Pancreas (tissue), 10 donors: ENCODE measurements around the gene MAPK7. TPM values are rescaled to one million over a fixed set of nuclear protein-coding genes. Genes with fewer than 3 reads are reported as not detected.

Experiments used
- ATAC-seq, 4 donors: fragments of 200-7000 bp; cut with Tn5 transposase; one replicate each; pipeline versions ENCODE4 v1.8.0 to v1.9.1; 2020; ENCODE audit warnings: mild to moderate bottlenecking in 4 of 4, moderate library complexity in 4 of 4
- DNase-seq, 6 donors: peaks; one replicate each; pipeline ENCODE4 v3.0.0-alpha.2; 2020
- FAIRE-seq: peaks from 2 replicates; lab custom pipeline; 2012; peaks lifted over from hg19 to GRCh38; lab: Jason Lieb, UNC
- H3K27ac ChIP-seq, 4 donors: fragments of 200-600 bp; sonication (generic); 1 replicate in 3 of 4; 2 replicates in 1 of 4; pipeline versions ENCODE4 v1.5.0 to v1.8.0; 2020
- H3K27me3 ChIP-seq, 4 donors: fragments of 200-600 bp; one replicate each; pipeline ENCODE4 v1.8.0; 2021
- H3K36me3 ChIP-seq, 3 donors: fragments of 200-600 bp; sonication (generic) in 1 of 3; one replicate each; pipeline versions ENCODE4 v1.5.0 to v1.8.0; 2020 to 2021
- H3K4me1 ChIP-seq, 3 donors: fragments of 200-600 bp; one replicate each; pipeline ENCODE4 v1.8.0; 2021
- H3K4me3 ChIP-seq, 4 donors: fragments of 200-600 bp; sonication (generic) in 2 of 4; one replicate each; pipeline versions ENCODE4 v1.5.0 to v1.8.0; 2020 to 2021
- H3K9me3 ChIP-seq, 4 donors: fragments of 200-600 bp; one replicate each; pipeline ENCODE4 v1.8.0; 2021
- CTCF ChIP-seq, 4 donors: fragments of 200-600 bp; sonication (generic) in 3 of 4; IDR thresholded peaks; one replicate each; pipeline versions ENCODE4 v1.5.0 to v1.8.0; 2021; ENCODE audit warnings: antibody characterized with exemption in 4 of 4
- WGBS, 2 donors: extraction: QIAGEN DNeasy Blood & Tissue Kit; methylation state at CpG; one replicate each; pipeline ENCODE4 v1.1.7; 2013; 5-methylcytosine and 5-hydroxymethylcytosine counted together
- intact Hi-C, 3 donors: fragments of 100-400 bp; cut with DNase I; formaldehyde crosslinking; loops; one replicate each; pipeline versions ENCODE4 v1.11.1 to v1.14.2; 2022
- polyA plus RNA-seq, 2 donors: library from polyadenylated mRNA; stranded (reverse); fragments of 200-250 nt; gene quantifications; one replicate each; pipeline ENCODE4 v1.2.3, GENCODE V29; 2013
- total RNA-seq, 6 donors: library from RNA; stranded (reverse); fragmentation: NEBNext Ultra II Directional in 4 of 6; extraction: Animal tissue kit (Norgen Biotek cat#: 25700) in 4 of 6; gene quantifications; one replicate each; pipeline versions ENCODE4 v1.2.1 to v1.2.4, GENCODE V29; 2021 to 2023
- donor health status: healthy with polysubstance abuse.
- donor health status: DM: no; HTN: no; CAD: no; lungs with moderate emphysema.
- donor health status: DM: no; HTN: no; CAD: no.
- donor health status: control.
- donor health status: control.
- donor health status: Bipolar disorder and iron deficiency.
- donor health status: DM: yes; HTN: yes; CAD: no.
- donor health status: DM: no; HTN: no; CAD: no.
- donor health status: DM: no; HTN: no; CAD: no.
- donor health status: DM: yes; HTN: yes; CAD: no.

The MAPK7 gene
- total and polyA plus RNA-seq, 8 donors = 3.4 to 10.5 (median 7.9) TPM

- Histone ChIP-seq H3K36me3 (no peaks in the 10 kb centered on the region), H3K4me1 (no peaks in the 10 kb centered on the region), H3K4me3 (no peak overlapping the region), H3K27ac (no peak overlapping the region), H3K27me3 (no peaks in the 10 kb centered on the region), H3K9me3 (no peaks in the 10 kb centered on the region)
- no peak for ATAC-seq
- DNase-seq = peak in 1 of 6 donors; percentile 21
- 86 to 89% methylated on average over 7 of the region's 7 CpGs for WGBS, 2 donors
- no peak for TF ChIP-seq CTCF (IDR thresholded peaks at IDR 0.05)
- intact Hi-C loops = loop anchor here in 1 of 3 donors (5.0 kb wide), 1 partner anchor 90 kb away; no protein-coding TSS in a partner anchor
- no peak for FAIRE-seq
Measured at GRCh38 chr17:19357351-19357750, 20.9 kb upstream of the MAPK7 start.

DNA sequence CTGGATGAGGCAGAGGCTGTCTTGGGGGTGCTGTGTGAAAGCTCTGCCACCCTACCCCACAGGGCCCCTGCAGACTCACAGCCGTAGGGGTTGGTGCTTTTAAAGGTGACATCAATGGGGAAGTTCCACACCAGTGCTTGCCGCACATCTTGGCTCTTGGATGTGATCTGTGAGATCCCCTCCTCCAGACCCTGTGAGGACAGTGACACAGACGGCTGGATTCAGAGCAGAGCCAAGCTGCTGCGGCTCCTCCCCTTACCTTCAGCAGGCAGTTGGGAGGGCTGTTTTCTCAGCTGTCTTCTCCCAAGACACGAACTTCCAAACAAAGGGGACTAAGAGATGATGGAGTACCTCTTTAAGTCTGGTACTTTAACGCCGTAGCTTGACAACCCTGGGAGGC is 20.5 kb upstream of the MAPK7 start:
- no peaks in the 10 kb centered on the region for H3K36me3 ChIP-seq
- H3K9me3 ChIP-seq = no peaks in the 10 kb centered on the region
- H3K27ac ChIP-seq = no peak overlapping the region
- ATAC-seq = no peak
- peak in 2 of 6 donors; percentile 18 to 31 for DNase-seq
- no peak for TF ChIP-seq CTCF (IDR thresholded peaks at IDR 0.05)
- H3K4me3 ChIP-seq = no peak overlapping the region
- H3K4me1 ChIP-seq = no peaks in the 10 kb centered on the region
- no peaks in the 10 kb centered on the region for H3K27me3 ChIP-seq
- 82 to 85% methylated on average over 7 of the region's 7 CpGs for WGBS, 2 donors
- intact Hi-C loops = loop anchor here in 1 of 3 donors (5.0 kb wide), 1 partner anchor 90 kb away; no protein-coding TSS in a partner anchor
- FAIRE-seq = no peak

DNA sequence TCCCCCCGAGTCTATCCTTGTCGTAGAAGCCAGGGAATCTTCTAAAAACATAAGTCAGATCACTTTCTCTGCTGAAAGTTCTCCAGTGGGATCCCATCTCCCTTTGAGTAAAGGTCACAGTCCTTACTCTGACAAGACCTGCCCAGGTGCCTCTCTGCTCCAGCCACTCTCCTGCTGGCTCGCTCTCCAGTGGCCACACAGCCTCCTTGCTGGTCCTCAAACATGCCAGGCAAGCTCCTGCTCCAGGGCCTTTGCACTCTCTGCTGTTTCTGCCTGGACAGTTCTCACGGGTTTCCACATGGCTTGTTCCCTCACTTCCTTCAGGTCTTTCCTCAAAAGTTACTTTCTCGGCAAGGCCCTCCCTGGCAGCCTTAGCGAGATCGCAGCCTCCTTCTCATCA is 19.1 kb upstream of the MAPK7 start:
- Histone ChIP-seq H3K4me1 (peaks cover 0 to 5% (median 0%) of the 10 kb centered on the region in 3 donors), H3K27me3 (no peaks in the 10 kb centered on the region), H3K27ac (no peak overlapping the region), H3K9me3 (no peaks in the 10 kb centered on the region), H3K36me3 (no peaks in the 10 kb centered on the region), H3K4me3 (no peak overlapping the region)
- TF ChIP-seq CTCF (IDR thresholded peaks at IDR 0.05) = no peak
- FAIRE-seq = no peak
- no peak for ATAC-seq
- intact Hi-C loops = loop anchor here in 1 of 3 donors (5.0 kb wide), 1 partner anchor 88 kb away; no protein-coding TSS in a partner anchor
- WGBS, 2 donors = 87 to 93% methylated on average over 7 of the region's 7 CpGs
- peak in 2 of 6 donors; percentile 24 to 28 for DNase-seq

DNA sequence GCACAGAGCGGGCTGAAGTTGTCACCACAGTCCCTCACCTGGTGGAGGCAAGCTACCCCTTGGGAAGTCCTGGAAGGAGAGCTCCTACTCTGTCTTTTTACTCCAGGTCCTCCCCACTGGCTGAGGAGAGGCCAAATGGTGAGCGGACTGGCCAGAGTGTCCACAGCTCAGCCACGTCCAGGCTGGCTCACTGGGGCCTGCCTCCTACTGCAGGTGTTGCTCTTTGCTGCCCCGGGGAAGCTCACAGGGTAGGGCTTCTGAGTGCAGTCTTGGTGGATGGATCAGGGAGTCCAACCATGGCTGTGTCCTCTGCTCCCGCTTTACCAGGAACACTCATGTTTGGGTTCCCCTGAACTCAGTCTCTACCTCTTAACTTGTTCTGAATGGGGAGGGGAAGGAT is 18.4 kb upstream of the MAPK7 start:
- intact Hi-C loops = loop anchor here (5.0 to 10.0 kb wide), 4 partner anchors 55 to 405 kb away; partner anchors contain the start of gene RNF112 (in 1 of the 3)
- no peaks in the 10 kb centered on the region for H3K9me3 ChIP-seq
- peaks cover 0 to 5% (median 0%) of the 10 kb centered on the region in 3 donors for H3K4me1 ChIP-seq
- H3K27ac ChIP-seq = no peak overlapping the region
- no peak for TF ChIP-seq CTCF (IDR thresholded peaks at IDR 0.05)
- 95% methylated on average over 5 of the region's 5 CpGs for WGBS, 2 donors
- no peak overlapping the region for H3K4me3 ChIP-seq
- FAIRE-seq = no peak
- H3K36me3 ChIP-seq = no peaks in the 10 kb centered on the region
- no peak for ATAC-seq
- peak in 1 of 6 donors; percentile 45 for DNase-seq
- H3K27me3 ChIP-seq = no peaks in the 10 kb centered on the region

DNA sequence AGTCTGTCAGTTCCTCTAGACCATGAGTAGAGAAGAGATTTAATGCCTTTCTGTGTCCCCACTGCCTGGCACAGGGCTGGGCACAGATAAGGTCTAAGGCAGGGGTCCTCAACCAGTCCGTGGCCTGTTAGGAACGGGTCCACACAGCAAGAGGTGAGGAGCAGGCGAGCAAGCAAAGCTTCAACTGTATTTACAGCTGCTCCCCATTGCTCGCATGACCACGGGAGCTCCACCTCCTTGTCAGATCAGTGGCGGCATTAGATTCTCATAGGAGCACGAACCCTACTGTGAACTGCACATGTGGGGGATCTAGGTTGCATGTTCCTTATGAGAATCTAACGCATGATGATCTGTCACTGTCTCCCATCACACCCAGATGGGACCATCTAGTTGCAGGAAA is 17.5 kb upstream of the MAPK7 start:
- TF ChIP-seq CTCF (IDR thresholded peaks at IDR 0.05) = no peak
- DNase-seq = peak in 1 of 6 donors; percentile 17
- intact Hi-C loops = loop anchor here in 2 of 3 donors (10.0 kb wide), 3 partner anchors 54 to 404 kb away; partner anchors contain the start of gene RNF112 (in 1 of the 2)
- Histone ChIP-seq H3K4me1 (peaks cover 0 to 5% (median 0%) of the 10 kb centered on the region in 3 donors), H3K36me3 (no peaks in the 10 kb centered on the region), H3K4me3 (no peak overlapping the region), H3K27me3 (no peaks in the 10 kb centered on the region), H3K27ac (no peak overlapping the region), H3K9me3 (no peaks in the 10 kb centered on the region)
- no peak for ATAC-seq
- 81 to 93% methylated on average over 8 of the region's 8 CpGs for WGBS, 2 donors
- FAIRE-seq = no peak
